HG02884 (cell line): ENCODE measurements around the gene HM13.
"Not testable (repeated sequence)": the region's sequence is repeated elsewhere in the genome, so short reads cannot be mapped to it uniquely, and the experiment has no call there.

Experiments used
- ATAC-seq: cut with Tn5 transposase; IDR thresholded peaks from one replicate; pipeline ENCODE4 v1.9.1; 2021; ENCODE audit warnings: mild to moderate bottlenecking, moderate library complexity; ENCODE audit not compliant: unreplicated experiment

HM13 gene, protein sequence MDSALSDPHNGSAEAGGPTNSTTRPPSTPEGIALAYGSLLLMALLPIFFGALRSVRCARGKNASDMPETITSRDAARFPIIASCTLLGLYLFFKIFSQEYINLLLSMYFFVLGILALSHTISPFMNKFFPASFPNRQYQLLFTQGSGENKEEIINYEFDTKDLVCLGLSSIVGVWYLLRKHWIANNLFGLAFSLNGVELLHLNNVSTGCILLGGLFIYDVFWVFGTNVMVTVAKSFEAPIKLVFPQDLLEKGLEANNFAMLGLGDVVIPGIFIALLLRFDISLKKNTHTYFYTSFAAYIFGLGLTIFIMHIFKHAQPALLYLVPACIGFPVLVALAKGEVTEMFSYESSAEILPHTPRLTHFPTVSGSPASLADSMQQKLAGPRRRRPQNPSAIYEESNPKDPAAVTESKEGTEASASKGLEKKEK

GRCh38 chr20:31514154-31515071 lies at the start of gene HM13:
Gene HM13 (plus strand): TSS chr20:31514442. CDS start chr20:31514552, 110 bp downstream.
- peak; percentile 84 for ATAC-seq

DNA sequence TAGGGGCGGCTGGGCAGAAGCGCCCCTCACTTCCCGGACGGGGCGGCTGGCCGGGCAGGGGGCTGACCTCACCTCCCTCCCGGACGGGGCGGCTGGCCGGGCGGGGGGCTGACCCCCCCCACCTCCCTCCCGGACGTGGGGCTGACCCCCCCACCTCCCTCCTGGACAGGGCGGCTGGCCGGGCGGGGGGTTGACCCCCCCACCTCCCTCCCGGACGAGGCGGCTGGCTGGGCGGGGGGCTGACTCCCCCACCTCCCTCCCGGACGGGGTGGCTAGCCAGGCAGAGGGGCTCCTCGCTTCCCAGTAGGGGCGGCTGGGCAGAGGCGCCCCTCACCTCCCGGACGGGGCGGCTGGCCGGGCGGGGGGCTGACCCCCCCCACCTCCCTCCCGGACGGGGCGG lies 43.3 kb upstream of the HM13 start:
- not testable (repeated sequence) for ATAC-seq

DNA sequence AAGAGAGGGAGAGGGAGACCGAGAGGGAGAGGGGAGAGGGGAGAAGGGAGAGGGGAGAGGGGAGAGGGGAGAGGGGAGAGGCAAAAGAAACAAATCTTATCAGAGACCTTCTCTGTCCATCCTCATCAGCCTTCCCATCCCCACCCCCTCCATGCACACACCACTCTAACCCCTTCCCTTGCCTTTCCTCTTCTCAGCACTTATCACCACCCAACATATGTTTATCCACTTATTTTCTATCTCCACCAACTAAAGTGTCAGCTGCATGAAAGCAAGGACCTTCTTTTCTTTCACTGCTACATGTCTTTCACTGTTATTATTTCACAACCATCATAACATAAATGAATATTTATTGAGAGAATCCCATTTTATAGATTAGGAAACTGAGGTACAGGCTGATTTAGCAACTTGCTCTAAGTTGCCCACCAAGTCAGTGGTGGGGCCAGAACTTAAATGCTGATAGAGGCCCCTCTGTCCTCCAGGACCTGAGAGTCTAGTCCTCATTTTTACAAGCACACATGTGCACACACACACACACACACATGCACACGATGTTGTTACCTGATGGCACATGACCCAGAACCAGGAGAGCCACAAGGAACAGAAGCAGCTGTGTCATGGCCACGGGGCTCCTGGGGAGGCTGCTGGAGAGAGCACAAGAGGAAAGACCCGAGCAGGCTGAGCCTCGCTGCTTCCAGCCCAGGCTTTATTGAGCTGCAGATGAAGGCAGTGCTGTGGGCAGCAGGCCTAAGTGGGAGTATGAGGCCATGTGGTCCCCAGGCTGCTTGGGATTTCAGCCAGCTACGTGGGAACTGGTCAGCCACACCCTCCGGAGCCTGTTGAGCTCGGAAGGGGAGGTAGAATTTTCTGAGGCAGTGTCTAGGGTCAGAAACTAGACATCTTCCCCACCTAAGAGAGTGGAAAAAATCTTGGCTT lies 41.6 kb upstream of the HM13 start:
- ATAC-seq, result no peak

DNA sequence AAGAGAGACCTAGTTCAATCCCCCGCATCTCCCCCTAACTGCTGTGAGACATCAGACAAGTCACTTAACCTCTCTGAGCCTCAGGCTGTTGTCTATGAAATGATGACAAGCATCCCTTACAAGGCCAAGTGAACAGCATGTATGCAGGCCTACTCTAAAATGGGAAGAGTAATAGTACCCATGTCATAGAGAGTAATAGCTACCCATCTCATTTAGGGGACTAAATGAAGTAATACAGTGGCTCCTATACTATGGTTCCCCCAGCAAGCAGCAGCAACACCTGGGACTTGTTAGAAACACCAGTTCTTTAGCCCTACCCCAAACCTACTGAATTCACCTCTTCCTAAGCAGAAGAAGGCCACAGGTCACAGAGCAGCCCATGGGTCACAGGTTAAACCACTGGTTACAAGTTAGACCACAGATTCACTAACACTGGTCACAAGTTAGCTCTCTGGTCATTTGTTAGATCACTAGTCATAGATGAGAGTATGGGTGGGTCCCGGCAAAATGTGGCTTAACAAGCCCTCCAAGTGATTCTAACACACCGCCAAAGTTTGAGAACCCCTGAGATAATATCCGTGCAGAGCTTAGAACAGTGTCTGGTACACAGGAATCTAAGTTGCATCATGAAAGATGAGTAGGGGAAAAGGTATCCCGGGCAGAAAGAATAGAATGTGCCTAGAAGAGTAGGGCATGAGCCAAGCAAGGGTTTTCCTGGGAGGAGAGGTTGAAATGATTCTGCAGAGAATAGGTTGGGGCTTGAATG lies 40.7 kb upstream of the HM13 start:
- ATAC-seq, result peak; percentile 11

GRCh38 chr20:31474097-31474436 lies 40.2 kb upstream of the HM13 start:
- ATAC-seq, result peak; percentile 84

GRCh38 chr20:31474758-31475427 lies 39.3 kb upstream of the HM13 start, which contains the start of the genes DEFB124 and REM1:
Gene DEFB124 (minus strand): TSS chr20:31475127. CDS start chr20:31473013, 2,114 bp downstream.
Gene REM1 (plus strand): TSS chr20:31475288. CDS start chr20:31476446, 1,158 bp downstream.
- no peak for ATAC-seq

GRCh38 chr20:31475472-31476293 lies 38.6 kb upstream of the HM13 start:
- no peak for ATAC-seq

GRCh38 chr20:31476294-31476585 lies 38.0 kb upstream of the HM13 start:
- no peak for ATAC-seq

DNA sequence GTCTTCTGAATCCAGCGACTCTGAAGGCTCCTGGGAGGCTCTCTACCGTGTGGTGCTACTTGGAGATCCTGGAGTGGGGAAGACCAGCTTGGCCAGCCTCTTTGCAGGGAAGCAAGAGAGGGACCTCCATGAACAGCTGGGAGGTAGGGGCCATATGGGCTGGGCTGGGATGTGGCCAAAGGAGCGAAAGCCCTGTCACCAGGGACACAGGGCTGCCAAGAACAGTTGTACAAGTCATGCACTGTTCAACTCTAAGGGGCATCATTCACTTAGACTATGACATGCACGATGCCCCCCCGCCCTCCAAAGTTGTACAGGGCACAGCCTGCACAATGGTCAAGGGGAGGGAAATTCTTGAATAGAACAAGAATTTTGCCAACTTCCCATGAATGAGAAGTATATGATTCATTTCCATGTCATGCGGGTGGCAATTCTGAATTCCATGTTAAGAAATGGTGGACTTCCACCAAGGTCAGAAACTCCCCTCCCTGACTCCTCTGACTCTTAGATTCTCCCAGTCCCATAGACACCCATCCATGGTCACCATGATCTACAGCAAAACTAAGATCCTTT lies 37.5 kb upstream of the HM13 start:
- ATAC-seq, result no peak

DNA sequence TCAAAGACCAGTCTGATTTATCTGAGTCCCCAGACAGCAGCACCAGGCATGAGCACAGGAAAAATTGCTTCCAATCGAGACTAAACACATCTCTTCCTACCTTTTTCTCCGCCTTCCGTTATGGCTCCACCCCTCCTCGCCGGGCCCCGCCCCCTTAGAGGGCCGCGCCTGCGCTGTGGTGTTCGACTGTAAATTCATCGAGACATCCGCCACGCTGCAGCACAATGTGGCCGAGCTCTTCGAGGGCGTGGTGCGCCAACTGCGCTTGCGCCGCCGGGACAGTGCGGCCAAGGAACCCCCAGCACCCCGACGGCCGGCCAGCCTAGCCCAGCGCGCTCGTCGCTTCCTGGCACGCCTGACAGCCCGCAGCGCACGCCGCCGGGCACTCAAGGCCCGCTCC lies 30.2 kb upstream of the HM13 start:
- ATAC-seq, result no peak

GRCh38 chr20:31485450-31486339 lies 28.5 kb upstream of the HM13 start:
- ATAC-seq, result no peak

- ATAC-seq, result no peak
These were observed 26.1 kb upstream of the HM13 start for GRCh38 chr20:31488115-31488514.

DNA sequence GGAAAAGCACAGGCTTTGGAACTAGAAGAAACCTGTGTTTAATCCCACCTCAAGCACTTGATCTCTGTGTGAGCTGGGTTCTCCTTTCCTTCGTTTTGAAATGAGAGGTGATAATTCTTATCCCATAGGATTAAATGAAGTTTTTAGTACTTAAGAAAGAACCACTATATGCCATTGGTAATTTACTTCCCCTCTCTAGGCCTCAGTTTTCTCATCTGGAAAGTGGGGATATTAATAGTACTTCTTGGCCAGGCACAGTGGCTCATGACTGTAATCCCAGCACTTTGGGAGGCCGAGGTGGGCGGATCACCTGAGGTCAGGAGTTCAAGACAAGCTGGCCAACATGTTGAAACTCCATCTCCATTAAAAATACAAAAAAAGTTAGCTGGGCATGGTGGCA lies 25.1 kb upstream of the HM13 start:
- ATAC-seq, result no peak

- no peak for ATAC-seq
These were observed 23.5 kb upstream of the HM13 start for GRCh38 chr20:31490752-31491151.

DNA sequence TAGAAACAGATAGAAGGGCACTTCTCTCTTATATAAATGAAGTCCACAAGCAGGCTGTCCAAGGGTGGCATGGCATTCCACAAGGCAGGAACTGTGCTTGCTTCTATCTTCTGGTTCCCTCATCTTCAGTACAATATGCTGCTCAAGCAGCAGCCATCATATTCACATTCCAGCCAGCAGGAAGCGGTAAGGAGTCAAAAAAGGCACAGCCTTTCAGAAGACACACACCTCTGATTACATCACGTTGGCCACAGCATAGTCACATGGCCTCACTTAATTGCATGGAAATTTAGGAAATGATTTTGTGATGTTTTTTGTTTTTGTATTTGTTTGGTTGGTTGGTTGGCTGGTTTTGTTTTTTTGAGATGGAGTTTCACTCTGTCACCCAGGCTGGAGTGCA lies 20.1 kb upstream of the HM13 start:
- no peak for ATAC-seq

GRCh38 chr20:31496761-31497295 lies 17.4 kb upstream of the HM13 start:
- no peak for ATAC-seq
